NT2/D1 (cell line): ENCODE data around the gene OLFML2B.

ENCODE experiments used
- SUZ12 ChIP-seq: IDR thresholded peaks from 2 replicates; pipeline ENCODE4 v1.6.1; 2011; ENCODE audit not compliant: insufficient read length, insufficient read depth; ENCODE audit errors: extremely low read depth
- ZNF274 ChIP-seq: IDR thresholded peaks from 2 replicates; pipeline ENCODE4 v1.6.1; 2011; ENCODE audit warnings: mild to moderate bottlenecking, low read depth, low read length

DNA sequence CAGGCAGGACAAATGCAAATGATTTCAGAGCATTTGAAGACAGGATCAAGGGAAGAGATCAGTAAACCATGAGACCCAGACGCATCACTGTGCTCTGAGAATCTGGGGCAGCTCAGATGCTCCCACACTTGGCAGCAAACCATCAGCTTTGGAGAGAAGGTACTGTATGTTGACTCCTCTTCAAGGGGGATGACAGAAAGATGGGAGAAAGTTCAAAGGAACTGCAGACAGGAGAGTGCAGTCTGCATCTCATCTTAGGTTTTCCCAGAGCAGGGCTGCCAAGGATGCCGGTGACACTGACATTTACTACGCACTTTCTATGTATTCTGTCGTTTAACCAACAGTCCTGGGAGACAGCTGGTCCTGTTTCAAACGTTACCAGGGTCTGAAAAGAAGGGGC lies 35.8 kb downstream of the OLFML2B start:
- TF ChIP-seq SUZ12 (no peak), ZNF274 (no peak)
